HG03103 (cell line): Measurements from ENCODE around the gene TMEM225B.
"Not testable (repeated sequence)": the region's sequence is repeated elsewhere in the genome, so short reads cannot be mapped to it uniquely, and the experiment has no call there.

Experiments used
- ATAC-seq: cut with Tn5 transposase; IDR thresholded peaks from one replicate; pipeline ENCODE4 v1.9.1; 2021; ENCODE audit warnings: low read depth; ENCODE audit not compliant: unreplicated experiment

The TMEM225B gene

DNA sequence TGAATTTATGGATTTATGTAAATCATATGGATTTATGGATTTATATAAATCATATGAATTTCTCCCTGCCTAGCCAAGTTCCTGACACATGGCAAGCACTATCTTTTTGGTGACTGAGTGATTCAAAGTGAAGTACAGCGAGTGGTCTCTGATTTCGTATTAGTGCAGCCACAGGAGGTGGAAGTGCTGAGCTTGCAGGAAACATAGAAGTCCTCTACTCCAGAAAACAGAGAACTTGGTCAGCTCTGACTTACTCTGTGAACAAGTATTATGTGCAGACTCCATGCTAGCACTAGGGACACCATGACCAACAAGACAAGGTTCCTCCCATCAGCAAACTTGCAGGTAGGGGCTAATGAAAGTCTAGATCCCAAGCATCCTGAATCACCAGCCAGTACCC lies 53.2 kb downstream of the TMEM225B start:
- ATAC-seq: no peak

DNA sequence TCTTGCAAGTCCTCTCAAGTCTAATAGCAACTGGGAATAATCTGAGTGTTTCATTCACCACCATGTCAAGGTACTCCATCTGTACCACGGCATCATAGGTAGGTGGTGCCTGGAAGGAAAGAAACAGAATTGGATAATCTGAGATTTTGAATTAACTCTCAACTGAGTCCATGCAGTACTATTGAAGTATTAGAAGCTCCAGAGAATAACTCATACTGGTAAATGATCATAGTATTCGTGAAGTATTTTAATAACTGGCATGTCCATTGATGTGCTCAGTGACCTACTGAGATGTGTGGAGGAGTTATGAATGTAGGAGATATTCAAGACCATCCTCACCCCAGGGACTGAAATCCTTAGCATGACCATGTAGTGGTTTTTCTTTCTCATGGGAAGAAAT lies 54.6 kb downstream of the TMEM225B start:
- no peak for ATAC-seq

DNA sequence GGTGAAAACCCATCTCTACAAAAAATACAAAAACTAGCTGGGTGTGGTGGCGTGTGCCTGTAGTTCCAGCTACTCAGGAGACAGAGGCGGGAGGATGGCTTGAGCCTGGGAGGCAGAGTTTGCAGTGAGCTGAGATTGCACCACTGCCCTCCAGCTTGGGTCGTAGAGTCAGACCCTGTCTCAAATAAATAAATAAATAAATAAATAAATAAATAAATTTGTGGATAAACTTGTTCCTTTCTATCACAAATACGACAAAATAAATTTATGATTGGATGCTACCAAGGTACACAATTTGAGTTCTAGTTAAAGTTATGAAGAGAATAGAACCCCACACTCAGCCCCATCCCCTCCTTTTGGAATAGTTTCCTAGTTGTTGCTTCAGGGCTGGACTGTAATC lies 55.2 kb downstream of the TMEM225B start:
- not testable (repeated sequence) for ATAC-seq

DNA sequence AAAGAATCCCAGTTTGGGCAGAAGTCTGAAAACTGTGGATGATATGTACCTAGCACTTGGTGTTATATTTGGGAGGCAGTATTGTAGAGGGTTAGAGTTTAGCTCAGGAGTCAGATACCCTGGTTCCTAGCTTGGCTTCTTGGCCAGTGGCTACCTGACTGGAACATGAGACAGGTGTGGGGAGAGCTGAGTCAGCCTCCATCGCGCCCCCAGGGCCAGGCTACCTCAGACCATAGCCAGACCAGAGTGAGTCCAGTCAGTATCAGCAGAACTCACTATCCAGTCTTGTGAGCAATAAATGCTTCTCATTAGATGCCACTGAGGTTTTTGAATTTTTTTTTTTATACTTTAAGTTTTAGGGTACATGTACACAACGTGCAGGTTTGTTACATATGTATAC lies 55.7 kb downstream of the TMEM225B start:
- no peak for ATAC-seq

DNA sequence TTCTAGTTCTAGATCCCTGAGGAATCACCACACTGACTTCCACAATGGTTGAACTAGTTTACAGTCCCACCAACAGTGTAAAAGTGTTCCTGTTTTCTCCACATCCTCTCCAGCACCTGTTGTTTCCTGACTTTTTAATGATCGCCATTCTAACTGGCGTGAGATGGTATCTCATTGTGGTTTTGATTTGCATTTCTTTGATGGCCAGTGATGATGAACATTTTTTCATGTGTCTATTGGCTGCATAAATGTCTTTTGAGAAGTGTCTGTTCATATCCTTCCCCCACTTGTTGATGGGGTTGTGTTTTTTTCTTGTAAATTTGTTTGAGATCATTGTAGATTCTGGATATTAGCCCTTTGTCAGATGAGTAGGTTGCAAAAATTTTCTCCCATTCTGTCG lies 56.6 kb downstream of the TMEM225B start:
- not testable (repeated sequence) for ATAC-seq

DNA sequence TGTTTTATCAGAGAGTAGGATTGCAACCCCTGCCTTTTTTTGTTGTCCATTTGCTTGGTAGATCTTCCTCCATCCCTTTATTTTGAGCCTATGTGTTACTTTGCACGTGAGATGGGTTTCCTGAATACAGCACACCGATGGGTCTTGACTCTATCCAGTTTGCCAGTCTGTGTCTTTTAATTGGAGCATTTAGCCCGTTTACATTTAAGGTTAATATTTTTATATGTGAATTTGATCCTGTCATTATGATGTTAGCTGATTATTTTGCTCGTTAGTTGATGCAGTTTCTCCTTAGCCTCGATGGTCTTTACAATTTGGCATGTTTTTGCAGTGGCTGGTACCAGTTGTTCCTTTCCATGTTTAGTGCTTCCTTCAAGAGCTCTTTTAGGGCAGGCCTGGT lies 59.8 kb downstream of the TMEM225B start:
- ATAC-seq: not testable (repeated sequence)
